H1 (cell line): ENCODE measurements around the gene FSTL4. TPM values are rescaled to one million over a fixed set of nuclear protein-coding genes. Genes with fewer than 3 reads are reported as not detected.

Experiments
- CTCF ChIA-PET: fragments of 300-600 bp; sonication (Branson Sonifier 250); formaldehyde crosslinking; loops from one replicate; lab custom pipeline; 2021; ENCODE audit not compliant: partially characterized antibody; lab: Charles Lee
- POLR2A ChIA-PET: fragments of 300-600 bp; sonication (Branson Sonifier 250); formaldehyde crosslinking; loops from one replicate; lab custom pipeline; 2021; ENCODE audit warnings: inconsistent platforms; ENCODE audit not compliant: partially characterized antibody; lab: Charles Lee
- DNase-seq, 2 experiments: peaks; one replicate each; pipeline versions ENCODE4 v3.0.0 to v3.0.0-alpha.2; 2010 to 2022; ENCODE audit warnings: low spot score in 2 of 2, low read depth in 1 of 2, mixed read lengths in 1 of 2
- FAIRE-seq: peaks from 2 replicates; lab custom pipeline; 2011; peaks lifted over from hg19 to GRCh38; lab: Jason Lieb, UNC
- H2AFZ ChIP-seq: 2 replicates; pipeline ENCODE4 v1.8.1; 2012; ENCODE audit warnings: low read length, inconsistent platforms
- H2AK5ac ChIP-seq: 2 replicates; pipeline ENCODE4 v1.6.1; 2013; ENCODE audit warnings: low read depth, low read length
- H2BK120ac ChIP-seq: replicated peaks from 2 replicates; pipeline ENCODE3; 2013; ENCODE audit warnings: low read depth, low read length, inconsistent platforms
- H2BK12ac ChIP-seq: 2 replicates; pipeline ENCODE4 v1.6.1; 2013; ENCODE audit warnings: low read depth, low read length
- H2BK15ac ChIP-seq: 2 replicates; pipeline ENCODE4 v1.6.1; 2013; ENCODE audit warnings: low read length
- H2BK20ac ChIP-seq: 2 replicates; pipeline ENCODE4 v1.6.1; 2013; ENCODE audit warnings: low read length
- H2BK5ac ChIP-seq: 2 replicates; pipeline ENCODE4 v1.6.1; 2013; ENCODE audit warnings: low read depth, low read length
- H3K14ac ChIP-seq: 2 replicates; pipeline ENCODE4 v1.6.1; 2013; ENCODE audit warnings: inconsistent platforms; ENCODE audit not compliant: insufficient read length
- H3K18ac ChIP-seq: 2 replicates; pipeline ENCODE4 v1.6.1; 2013; ENCODE audit warnings: low read length; ENCODE audit errors: extremely low read depth
- H3K23ac ChIP-seq: 2 replicates; pipeline ENCODE4 v1.6.1; 2013; ENCODE audit warnings: inconsistent platforms; ENCODE audit not compliant: insufficient read length
- H3K23me2 ChIP-seq: 2 replicates; pipeline ENCODE4 v1.6.1; 2013; ENCODE audit warnings: low read depth, low read length
- H3K27ac ChIP-seq: 2 replicates; pipeline ENCODE4 v1.6.1; 2011; ENCODE audit warnings: low read depth, low read length, inconsistent platforms
- H3K27me3 ChIP-seq, 4 experiments: replicated peaks in 1 of 4; 1 replicate in 1 of 4; 2 replicates in 3 of 4; pipeline versions ENCODE4 v1.6.1 to v1.8.1; 2011 to 2013; ENCODE audit warnings: low read length in 3 of 4, mild to moderate bottlenecking in 3 of 4, inconsistent platforms in 2 of 4, mixed read lengths in 2 of 4, moderate library complexity in 1 of 4; ENCODE audit not compliant: control insufficient read depth in 3 of 4, insufficient read depth in 3 of 4; ENCODE audit errors: extremely low read depth in 1 of 4
- H3K36me3 ChIP-seq, 4 experiments: 2 replicates each; pipeline versions ENCODE4 v1.6.1 to v1.8.1; 2011 to 2013; ENCODE audit warnings: mild to moderate bottlenecking in 4 of 4, low read length in 3 of 4, moderate library complexity in 2 of 4, control low read depth in 1 of 4, inconsistent platforms in 1 of 4; ENCODE audit not compliant: insufficient read depth in 4 of 4, control insufficient read depth in 2 of 4
- H3K4ac ChIP-seq: replicated peaks from 2 replicates; pipeline ENCODE3; 2013; ENCODE audit warnings: low read length, low read depth, mixed read lengths, inconsistent platforms; ENCODE audit not compliant: insufficient read length
- H3K4me1 ChIP-seq, 4 experiments: replicated peaks in 1 of 4; 1 replicate in 1 of 4; 2 replicates in 3 of 4; pipeline versions ENCODE4 v1.6.1 to v1.8.1; 2011 to 2013; ENCODE audit warnings: low read length in 3 of 4, inconsistent platforms in 2 of 4, mixed read lengths in 1 of 4; ENCODE audit not compliant: insufficient read depth in 4 of 4, control insufficient read depth in 3 of 4
- H3K4me2 ChIP-seq, 2 experiments: 2 replicates each; pipeline versions ENCODE4 v1.6.1 to v1.8.1; 2011 to 2013; ENCODE audit warnings: low read depth in 2 of 2, low read length in 2 of 2, control low read depth in 1 of 2, inconsistent platforms in 1 of 2, mild to moderate bottlenecking in 1 of 2; ENCODE audit not compliant: insufficient read depth in 1 of 2
- H3K4me3 ChIP-seq, 4 experiments: fragments of 200-600, 300-600 bp in 1 of 4; sonication (generic), shearing (Covaris generic), sonication (Bioruptor Twin) in 1 of 4; 2 replicates each; pipeline versions ENCODE4 v1.5.1 to v1.8.1; 2011 to 2016; ENCODE audit warnings: low read length in 4 of 4, low read depth in 3 of 4, control low read depth in 2 of 4, inconsistent platforms in 2 of 4, mild to moderate bottlenecking in 2 of 4, mixed read lengths in 1 of 4, moderate library complexity in 1 of 4; ENCODE audit not compliant: insufficient read depth in 2 of 4; ENCODE audit errors: extremely low read depth in 1 of 4
- H3K56ac ChIP-seq: replicated peaks from 2 replicates; pipeline ENCODE3; 2013; ENCODE audit warnings: low read depth, mild to moderate bottlenecking, mixed read lengths, low read length, inconsistent platforms; ENCODE audit not compliant: insufficient read length
- H3K79me1 ChIP-seq: 2 replicates; pipeline ENCODE4 v1.6.1; 2013; ENCODE audit warnings: low read depth, low read length, control low read depth
- H3K79me2 ChIP-seq, 2 experiments: 2 replicates each; pipeline versions ENCODE4 v1.6.1 to v1.8.1; 2012 to 2013; ENCODE audit warnings: low read length in 2 of 2, mild to moderate bottlenecking in 2 of 2, inconsistent platforms in 1 of 2; ENCODE audit not compliant: insufficient read depth in 2 of 2, control insufficient read depth in 1 of 2
- H3K9ac ChIP-seq, 4 experiments: replicated peaks in 1 of 4; 1 replicate in 1 of 4; 2 replicates in 3 of 4; pipeline versions ENCODE4 v1.6.1 to v1.8.1; 2011 to 2013; ENCODE audit warnings: low read depth in 3 of 4, low read length in 3 of 4, control low read depth in 2 of 4, mild to moderate bottlenecking in 2 of 4, moderate library complexity in 2 of 4, inconsistent platforms in 1 of 4; ENCODE audit errors: extremely low read depth in 1 of 4
- H3K9me3 ChIP-seq, 2 experiments: 2 replicates each; pipeline versions ENCODE4 v1.6.1 to v1.8.1; 2012 to 2013; ENCODE audit warnings: mild to moderate bottlenecking in 2 of 2, moderate library complexity in 2 of 2, control low read depth in 1 of 2, inconsistent platforms in 1 of 2, low read depth in 1 of 2, low read length in 1 of 2, mixed read lengths in 1 of 2; ENCODE audit not compliant: insufficient read depth in 2 of 2
- H4K20me1 ChIP-seq, 2 experiments: replicated peaks in 1 of 2; 2 replicates each; pipeline versions ENCODE3 to v1.8.1; 2011 to 2013; ENCODE audit warnings: inconsistent platforms in 2 of 2, low read length in 2 of 2, mild to moderate bottlenecking in 1 of 2; ENCODE audit not compliant: insufficient read depth in 2 of 2, control insufficient read depth in 1 of 2
- H4K5ac ChIP-seq: 2 replicates; pipeline ENCODE4 v1.6.1; 2013; ENCODE audit warnings: low read length, low read depth, mixed read lengths, inconsistent platforms; ENCODE audit not compliant: insufficient read length
- H4K8ac ChIP-seq: 2 replicates; pipeline ENCODE4 v1.8.0; 2013; ENCODE audit warnings: mild to moderate bottlenecking, moderate library complexity, low read length, inconsistent platforms; ENCODE audit not compliant: insufficient read depth; ENCODE audit errors: extremely low read depth
- H4K91ac ChIP-seq: replicated peaks from 2 replicates; pipeline ENCODE3; 2013; ENCODE audit warnings: low read length, mixed read lengths, inconsistent platforms; ENCODE audit not compliant: insufficient read length
- CBX5 ChIP-seq: fragments of 300-800, 300-1000 bp; sonication (generic); IDR thresholded peaks from 2 replicates; pipeline ENCODE4 v1.7.1; 2016; ENCODE audit warnings: antibody characterized with exemption, low read length, low read depth
- EP300 ChIP-seq, 2 experiments: IDR thresholded peaks; 1 replicate in 1 of 2; 2 replicates in 1 of 2; pipeline ENCODE4 v1.6.1; 2011 to 2012; ENCODE audit warnings: low read depth in 2 of 2, low read length in 2 of 2, mild to moderate bottlenecking in 2 of 2, borderline replicate concordance in 1 of 2, inconsistent platforms in 1 of 2, moderate library complexity in 1 of 2
- HDAC2 ChIP-seq, 2 experiments: fragments of 300-600 bp in 1 of 2; sonication (generic) in 1 of 2; IDR thresholded peaks; 2 replicates each; pipeline ENCODE4 v1.6.1; 2011 to 2012; ENCODE audit warnings: low read depth in 2 of 2, low read length in 2 of 2, mild to moderate bottlenecking in 2 of 2, moderate library complexity in 2 of 2, borderline replicate concordance in 1 of 2, inconsistent platforms in 1 of 2
- NRF1 ChIP-seq: IDR thresholded peaks from 2 replicates; pipeline ENCODE4 v1.6.1; 2011; ENCODE audit warnings: mild to moderate bottlenecking, low read depth, low read length, improper control_type of control experiment
- RNF2 ChIP-seq: fragments of 200-900, 300-1000 bp; sonication (generic); IDR thresholded peaks from 2 replicates; pipeline ENCODE4 v1.7.1; 2016; ENCODE audit warnings: borderline replicate concordance, low read depth, mild to moderate bottlenecking, antibody characterized with exemption, low read length; ENCODE audit not compliant: poor library complexity, severe bottlenecking; ENCODE audit errors: missing control alignments
- SUZ12 ChIP-seq: fragments of 200-600 bp; sonication (generic); IDR thresholded peaks from 2 replicates; pipeline ENCODE4 v1.6.1; 2012; ENCODE audit warnings: mild to moderate bottlenecking, inconsistent platforms, low read length, moderate library complexity, mixed read lengths
- TCF12 ChIP-seq: IDR thresholded peaks from 2 replicates; pipeline ENCODE4 v1.6.1; 2011; ENCODE audit warnings: low read depth, mild to moderate bottlenecking, low read length
- WGBS, 2 experiments: shearing (Covaris generic) in 1 of 2; methylation state at CpG; one replicate each; pipeline versions ENCODE4 v1.1.6 to v1.1.7; 2013 to 2015; ENCODE audit warnings: low lambda C conversion rate in 2 of 2, mixed read lengths in 2 of 2, inconsistent platforms in 1 of 2, low coverage in 1 of 2, missing lambda C conversion rate in 1 of 2; ENCODE audit not compliant: insufficient replicate concordance in 2 of 2, insufficient coverage in 1 of 2, insufficient read length in 1 of 2; ENCODE audit errors: extremely low coverage in 1 of 2, missing lambda C conversion rate in 1 of 2; 5-methylcytosine and 5-hydroxymethylcytosine counted together
- polyA plus RNA-seq, 7 experiments: library from polyadenylated mRNA; depleted of rRNA in 3 of 7; stranded (reverse) in 5 of 7; unstranded in 2 of 7; fragments of >200 nt in 5 of 7; fragments of 200-250 nt in 2 of 7; gene quantifications; 1 replicate in 5 of 7; 2 replicates in 1 of 7; 4 replicates in 1 of 7; pipeline versions ENCODE4 v1.2.1 to v1.2.3, GENCODE V29; 2011 to 2013; ENCODE audit warnings: missing spikeins in 2 of 7, mixed read lengths in 2 of 7
- total RNA-seq: library from RNA; stranded (reverse); fragmentation: NEBNext Ultra II Directional; extraction: Animal tissue kit (Norgen Biotek cat#: 25700); gene quantifications from 2 replicates; pipeline ENCODE4 v1.2.1, GENCODE V29; 2021
- TF ChIP-seq, protein P1 (sequence below): IDR thresholded peaks from 2 replicates; pipeline ENCODE4 v1.6.1; 2012; ENCODE audit warnings: inconsistent platforms

Gene FSTL4
- total and polyA plus RNA-seq, 2 of the 8 experiments (the other 6 are each of a cell fraction or from before 2014, with no cell fraction given), result 3.1 to 4.1 TPM

GRCh38 chr5:133533541-133533940 is 78.8 kb downstream of the FSTL4 start:
- FAIRE-seq, result no peak
- Histone ChIP-seq H2BK20ac (no peak overlapping the region), H2BK5ac (no peak overlapping the region), H3K18ac (no peak overlapping the region), H3K27ac (no peak overlapping the region), H2AK5ac (no peak overlapping the region), H3K79me2 (no peaks in the 10 kb centered on the region), H4K91ac (no peak overlapping the region), H2BK12ac (no peak overlapping the region), H3K23me2 (no peaks in the 10 kb centered on the region), H3K9ac (no peak overlapping the region), H3K27me3 (no peaks in the 10 kb centered on the region), H3K9me3 (no peaks in the 10 kb centered on the region), H4K5ac (no peak overlapping the region), H3K14ac (no peak overlapping the region), H4K20me1 (no peaks in the 10 kb centered on the region), H2BK120ac (no peak overlapping the region), H4K8ac (no peak overlapping the region), H3K4me1 (no peaks in the 10 kb centered on the region), H3K4ac (no peak overlapping the region), H2BK15ac (no peak overlapping the region), H3K36me3 (no peaks in the 10 kb centered on the region), H3K4me3 (no peak overlapping the region), H3K79me1 (no peaks in the 10 kb centered on the region), H3K4me2 (no peak overlapping the region), H3K23ac (no peak overlapping the region), H2AFZ (no peak overlapping the region), H3K56ac (no peak overlapping the region)
- WGBS, 2 experiments, result 81% methylated on average over 4 of the region's 4 CpGs; no CpG with 5 or more reads in 1 of the 2 experiments
- ChIA-PET POLR2A (no interaction called here), CTCF (interaction anchor here (1.0 to 1.5 kb wide), 3 partner anchors 19 to 110 kb away, joined by 3 to 5 read pairs (median 3); no protein-coding TSS in a partner anchor)
- TF ChIP-seq SUZ12 (no peak), HDAC2 (IDR thresholded peaks at IDR 0.05; ENCODE audit: borderline replicate concordance in 1 of 2, low read depth in 2 of 2, low read length in 2 of 2) (no peak), NRF1 (no peak), CBX5 (no peak), TCF12 (no peak), RNF2 (no peak), EP300 (IDR thresholded peaks at IDR 0.05; ENCODE audit: borderline replicate concordance in 1 of 2, low read depth in 2 of 2, low read length in 2 of 2) (no peak)
- TF ChIP-seq, protein P1, sequence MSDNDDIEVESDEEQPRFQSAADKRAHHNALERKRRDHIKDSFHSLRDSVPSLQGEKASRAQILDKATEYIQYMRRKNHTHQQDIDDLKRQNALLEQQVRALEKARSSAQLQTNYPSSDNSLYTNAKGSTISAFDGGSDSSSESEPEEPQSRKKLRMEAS, result no peak
- no peak for DNase-seq
